Neuronal stem cell (in vitro differentiated cells): ENCODE measurements around the gene NFASC.

Experiments used
- DNase-seq: peaks from one replicate; pipeline ENCODE4 v3.0.0-alpha.2; 2013; ENCODE audit warnings: low spot score
- H2AFZ ChIP-seq: one replicate; pipeline ENCODE4 v1.6.1; 2013; ENCODE audit warnings: mild to moderate bottlenecking, low read length, inconsistent platforms
- H2AK5ac ChIP-seq: 2 replicates; pipeline ENCODE4 v1.6.1; 2013; ENCODE audit warnings: low read depth, mild to moderate bottlenecking, inconsistent platforms, low read length, moderate library complexity, mixed read lengths
- H2BK120ac ChIP-seq: 2 replicates; pipeline ENCODE4 v1.6.1; 2013; ENCODE audit warnings: low read depth, mild to moderate bottlenecking, inconsistent platforms, low read length, moderate library complexity, mixed read lengths
- H2BK12ac ChIP-seq: one replicate; pipeline ENCODE4 v1.6.1; 2013; ENCODE audit warnings: low read length, inconsistent platforms
- H2BK15ac ChIP-seq: 2 replicates; pipeline ENCODE4 v1.6.1; 2013; ENCODE audit warnings: mild to moderate bottlenecking, low read length, inconsistent platforms, mixed read lengths
- H2BK5ac ChIP-seq: one replicate; pipeline ENCODE4 v1.6.1; 2013; ENCODE audit warnings: inconsistent platforms, mild to moderate bottlenecking, low read length, moderate library complexity
- H3K14ac ChIP-seq: one replicate; pipeline ENCODE4 v1.6.1; 2013; ENCODE audit warnings: low read length, inconsistent platforms
- H3K18ac ChIP-seq: 2 replicates; pipeline ENCODE4 v1.6.1; 2013; ENCODE audit warnings: low read length, inconsistent platforms
- H3K23ac ChIP-seq: 2 replicates; pipeline ENCODE4 v1.6.1; 2013; ENCODE audit warnings: low read depth, mild to moderate bottlenecking, mixed read lengths, low read length, inconsistent platforms; ENCODE audit not compliant: poor library complexity
- H3K27ac ChIP-seq: replicated peaks from 3 replicates; pipeline ENCODE4 v1.5.1; 2013; ENCODE audit warnings: low read length, inconsistent platforms
- H3K27me3 ChIP-seq, 3 experiments: 2 replicates each; pipeline ENCODE4 v1.6.1; 2013; ENCODE audit warnings: low read length in 3 of 3, mild to moderate bottlenecking in 2 of 3, inconsistent platforms in 1 of 3, low read depth in 1 of 3, mixed read lengths in 1 of 3, moderate library complexity in 1 of 3; ENCODE audit not compliant: control insufficient read depth in 3 of 3, insufficient read depth in 3 of 3
- H3K36me3 ChIP-seq, 2 donors: replicated peaks in 1 of 2; 2 replicates each; pipeline ENCODE4 v1.6.1; 2013; ENCODE audit warnings: low read length in 2 of 2; ENCODE audit not compliant: control insufficient read depth in 2 of 2, insufficient read depth in 2 of 2
- H3K4ac ChIP-seq: 2 replicates; pipeline ENCODE4 v1.6.1; 2013; ENCODE audit warnings: inconsistent platforms, mild to moderate bottlenecking, low read length, moderate library complexity
- H3K4me1 ChIP-seq, 2 donors: 1 replicate in 1 of 2; 2 replicates in 1 of 2; pipeline ENCODE4 v1.6.1; 2013; ENCODE audit warnings: low read length in 2 of 2, low read depth in 1 of 2; ENCODE audit not compliant: control insufficient read depth in 2 of 2, insufficient read depth in 1 of 2
- H3K4me2 ChIP-seq: one replicate; pipeline ENCODE4 v1.6.1; 2013; ENCODE audit warnings: mild to moderate bottlenecking, low read length, inconsistent platforms; ENCODE audit not compliant: insufficient read depth, poor library complexity, severe bottlenecking
- H3K4me3 ChIP-seq, 2 donors: 2 replicates each; pipeline ENCODE4 v1.5.1; 2013; ENCODE audit warnings: low read length in 2 of 2, mild to moderate bottlenecking in 2 of 2, inconsistent platforms in 1 of 2, moderate library complexity in 1 of 2
- H3K79me1 ChIP-seq: one replicate; pipeline ENCODE4 v1.6.1; 2013; ENCODE audit warnings: low read depth, mild to moderate bottlenecking, inconsistent platforms, low read length, moderate library complexity
- H3K9ac ChIP-seq: one replicate; pipeline ENCODE4 v1.6.1; 2013; ENCODE audit warnings: mild to moderate bottlenecking, low read depth, low read length, inconsistent platforms; ENCODE audit not compliant: poor library complexity
- H3K9me3 ChIP-seq, 2 donors: replicated peaks in 1 of 2; 2 replicates each; pipeline versions ENCODE3 to v1.6.1; 2013; ENCODE audit warnings: low read length in 2 of 2, mild to moderate bottlenecking in 2 of 2, inconsistent platforms in 1 of 2, low read depth in 1 of 2, mixed read lengths in 1 of 2, moderate library complexity in 1 of 2; ENCODE audit not compliant: control insufficient read depth in 2 of 2, insufficient read depth in 1 of 2
- H4K8ac ChIP-seq: one replicate; pipeline ENCODE4 v1.6.1; 2013; ENCODE audit warnings: low read depth, mild to moderate bottlenecking, inconsistent platforms, low read length, moderate library complexity
- H4K91ac ChIP-seq: one replicate; pipeline ENCODE4 v1.6.1; 2013; ENCODE audit warnings: low read length, low read depth, mild to moderate bottlenecking, inconsistent platforms; ENCODE audit not compliant: poor library complexity
- WGBS, 2 donors: extraction: QIAGEN DNeasy Blood & Tissue Kit; methylation state at CpG; one replicate each; pipeline ENCODE4 v1.1.7; 2013; ENCODE audit warnings: missing lambda C conversion rate in 2 of 2, mixed read lengths in 1 of 2; ENCODE audit not compliant: insufficient read length in 2 of 2, insufficient replicate concordance in 1 of 2; ENCODE audit errors: extremely low coverage in 2 of 2; 5-methylcytosine and 5-hydroxymethylcytosine counted together

The NFASC gene

GRCh38 chr1:205067031-205067430 lies 196.4 kb downstream of the NFASC start:
- peaks cover 0 to 2% (median 0%) of the 10 kb centered on the region in 3 experiments for H3K27me3 ChIP-seq
- no peak overlapping the region for H3K14ac ChIP-seq
- H3K27ac ChIP-seq: no peak overlapping the region
- H3K79me1 ChIP-seq: no peaks in the 10 kb centered on the region
- WGBS, 2 donors: no CpG with 5 or more reads among the region's 6 CpGs
- no peak overlapping the region for H2AFZ ChIP-seq
- H2BK5ac ChIP-seq: no peak overlapping the region
- H3K4ac ChIP-seq: no peak overlapping the region
- no peak overlapping the region for H3K23ac ChIP-seq
- no peak overlapping the region for H2BK120ac ChIP-seq
- H4K91ac ChIP-seq: no peak overlapping the region
- H3K4me3 ChIP-seq: no peak overlapping the region
- no peaks in the 10 kb centered on the region for H3K9me3 ChIP-seq
- no peak overlapping the region for H3K4me2 ChIP-seq
- DNase-seq: no peak
- H2BK12ac ChIP-seq: no peak overlapping the region
- H3K4me1 ChIP-seq: peaks cover 0 to 3% of the 10 kb centered on the region in 2 donors
- H4K8ac ChIP-seq: no peak overlapping the region
- H2AK5ac ChIP-seq: no peak overlapping the region
- H2BK15ac ChIP-seq: no peak overlapping the region
- no peaks in the 10 kb centered on the region for H3K36me3 ChIP-seq
- no peak overlapping the region for H3K18ac ChIP-seq
- H3K9ac ChIP-seq: peak overlapping the region; percentile 47

GRCh38 chr1:205068001-205068400 lies 197.3 kb downstream of the NFASC start:
- Histone ChIP-seq H3K14ac (no peak overlapping the region), H3K4me1 (peaks cover 0 to 3% of the 10 kb centered on the region in 2 donors), H3K27me3 (peaks cover 0 to 7% (median 0%) of the 10 kb centered on the region in 3 experiments), H2BK120ac (no peak overlapping the region), H2AK5ac (no peak overlapping the region), H3K9ac (no peak overlapping the region), H2BK5ac (no peak overlapping the region), H3K36me3 (no peaks in the 10 kb centered on the region), H2BK12ac (no peak overlapping the region), H3K4me3 (no peak overlapping the region), H2AFZ (no peak overlapping the region), H3K4me2 (no peak overlapping the region), H4K91ac (no peak overlapping the region), H3K4ac (no peak overlapping the region), H3K18ac (no peak overlapping the region), H3K23ac (no peak overlapping the region), H4K8ac (no peak overlapping the region), H3K27ac (no peak overlapping the region), H3K9me3 (no peaks in the 10 kb centered on the region), H2BK15ac (no peak overlapping the region), H3K79me1 (no peaks in the 10 kb centered on the region)
- DNase-seq: no peak
- WGBS, 2 donors: no CpG with 5 or more reads among the region's 4 CpGs

DNA sequence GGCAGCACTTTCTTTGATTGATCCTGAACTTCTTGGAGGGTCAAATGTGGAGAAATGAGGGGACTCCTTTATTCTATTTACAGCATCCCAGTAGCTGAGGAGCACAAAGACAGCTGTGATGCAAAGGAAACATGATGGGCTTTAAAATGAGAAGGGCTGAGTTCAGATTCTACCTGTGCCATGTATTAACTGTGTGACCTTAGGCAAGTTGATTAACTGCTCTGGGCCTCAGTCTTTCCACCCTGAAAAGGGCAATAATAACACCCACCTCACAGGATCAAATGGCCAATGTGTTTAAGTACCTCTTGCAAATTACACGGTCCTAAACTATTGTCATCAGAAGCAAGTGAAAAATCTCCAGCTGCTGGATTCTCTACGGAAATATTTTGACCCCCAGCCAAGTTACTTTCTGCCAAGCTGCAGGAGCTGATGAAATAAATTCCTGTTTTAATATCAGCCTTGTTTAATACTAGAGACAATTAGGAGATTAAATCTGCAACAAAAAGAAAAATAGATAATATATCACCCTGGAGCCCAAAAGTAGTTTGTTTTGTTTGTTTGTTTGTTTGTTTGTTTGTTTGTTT lies 197.9 kb downstream of the NFASC start:
- Histone ChIP-seq H3K4me3 (no peak overlapping the region), H3K18ac (no peak overlapping the region), H3K14ac (no peak overlapping the region), H3K79me1 (no peaks in the 10 kb centered on the region), H3K36me3 (no peaks in the 10 kb centered on the region), H2AK5ac (no peak overlapping the region), H2BK12ac (no peak overlapping the region), H3K27me3 (peaks cover 0 to 10% (median 0%) of the 10 kb centered on the region in 3 experiments), H3K4me1 (peaks cover 0 to 3% of the 10 kb centered on the region in 2 donors), H3K9ac (no peak overlapping the region), H2AFZ (no peak overlapping the region), H4K8ac (no peak overlapping the region), H3K23ac (no peak overlapping the region), H3K9me3 (no peaks in the 10 kb centered on the region), H3K4ac (no peak overlapping the region), H3K4me2 (no peak overlapping the region), H2BK5ac (no peak overlapping the region), H2BK120ac (no peak overlapping the region), H4K91ac (no peak overlapping the region), H2BK15ac (no peak overlapping the region), H3K27ac (no peak overlapping the region)
- no peak for DNase-seq
- no CpG with 5 or more reads among the region's 2 CpGs for WGBS, 2 donors

DNA sequence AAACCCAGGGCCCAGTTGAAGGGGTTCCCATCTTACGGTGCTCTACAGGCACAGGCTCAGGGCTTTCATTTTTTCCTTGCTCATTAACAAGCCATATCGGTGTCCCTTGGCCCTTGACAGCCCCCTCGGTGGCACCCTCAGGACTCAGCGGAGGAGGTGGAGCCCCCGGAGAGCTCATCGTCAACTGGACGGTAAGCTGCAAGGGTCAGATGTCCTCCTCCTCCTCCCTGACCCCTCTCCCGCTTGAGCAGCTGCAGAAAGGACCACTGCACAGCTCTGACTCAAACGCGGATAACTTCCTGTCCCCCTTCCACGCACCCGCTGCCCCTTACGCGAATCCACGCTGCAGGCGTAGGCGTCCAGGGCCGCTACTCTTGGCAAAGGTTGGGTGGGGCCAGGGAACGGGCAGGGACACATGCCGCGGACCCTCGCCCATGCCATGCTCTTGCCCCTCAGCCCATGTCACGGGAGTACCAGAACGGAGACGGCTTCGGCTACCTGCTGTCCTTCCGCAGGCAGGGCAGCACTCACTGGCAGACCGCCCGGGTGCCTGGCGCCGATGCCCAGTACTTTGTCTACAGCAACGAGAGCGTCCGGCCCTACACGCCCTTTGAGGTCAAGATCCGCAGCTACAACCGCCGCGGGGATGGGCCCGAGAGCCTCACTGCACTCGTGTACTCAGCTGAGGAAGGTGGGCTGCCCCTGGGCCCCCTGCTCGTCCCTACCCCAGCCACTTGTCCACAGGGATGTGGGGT lies 198.9 kb downstream of the NFASC start:
- H2BK12ac ChIP-seq: no peak overlapping the region
- no CpG with 5 or more reads among the region's 42 CpGs for WGBS, 2 donors
- no peak overlapping the region for H4K8ac ChIP-seq
- H2BK15ac ChIP-seq: peak overlapping the region; percentile 7
- peaks cover 0 to 3% of the 10 kb centered on the region in 2 donors for H3K4me1 ChIP-seq
- no peak overlapping the region for H2BK5ac ChIP-seq
- H3K9me3 ChIP-seq: no peaks in the 10 kb centered on the region
- H3K27me3 ChIP-seq: peaks cover 0 to 10% (median 0%) of the 10 kb centered on the region in 3 experiments
- H3K4me3 ChIP-seq: no peak overlapping the region
- H3K4me2 ChIP-seq: no peak overlapping the region
- H3K4ac ChIP-seq: no peak overlapping the region
- no peak overlapping the region for H3K27ac ChIP-seq
- H2AFZ ChIP-seq: no peak overlapping the region
- DNase-seq: no peak
- peak overlapping the region; percentile 36 for H3K9ac ChIP-seq
- H2BK120ac ChIP-seq: no peak overlapping the region
- no peaks in the 10 kb centered on the region for H3K79me1 ChIP-seq
- peak overlapping the region; percentile 4 for H3K23ac ChIP-seq
- no peak overlapping the region for H4K91ac ChIP-seq
- no peak overlapping the region for H2AK5ac ChIP-seq
- H3K36me3 ChIP-seq: no peaks in the 10 kb centered on the region
- peak overlapping the region; percentile 49 for H3K18ac ChIP-seq
- H3K14ac ChIP-seq: no peak overlapping the region
